Body of pancreas (tissue), 4 donors: Measurements from ENCODE around the gene SLC35E1. TPM values are rescaled to one million over a fixed set of nuclear protein-coding genes. Genes with fewer than 3 reads are reported as not detected.
A peak's percentile ranks its signal among the peaks of the same experiment; 100 is the strongest.

Experiments used
- ATAC-seq: fragments of 150-250 bp; one replicate; pipeline ENCODE4 v1.9.1; 2016
- DNase-seq, 4 donors: peaks; one replicate each; pipeline ENCODE4 v3.0.0-alpha.2; 2019
- H3K27ac ChIP-seq, 4 donors: fragments of 200-600 bp; sonication (generic); 1 replicate in 3 of 4; 2 replicates in 1 of 4; pipeline versions ENCODE4 v1.5.1 to v1.6.1; 2016 to 2019; ENCODE audit warnings: mild to moderate bottlenecking in 1 of 4, mixed read lengths in 1 of 4, moderate library complexity in 1 of 4
- H3K27me3 ChIP-seq, 2 donors: fragments of 200-600 bp; sonication (generic); one replicate each; pipeline ENCODE4 v1.6.0; 2016; ENCODE audit warnings: mild to moderate bottlenecking in 1 of 2
- H3K36me3 ChIP-seq, 2 donors: fragments of 200-600 bp; sonication (generic); replicated peaks in 1 of 2; 2 replicates each; pipeline ENCODE4 v1.5.1; 2016; ENCODE audit warnings: low read depth in 2 of 2; ENCODE audit not compliant: insufficient read depth in 1 of 2
- H3K4me1 ChIP-seq: fragments of 200-600 bp; sonication (generic); one replicate; pipeline ENCODE4 v1.6.0; 2016
- H3K4me3 ChIP-seq, 2 donors: fragments of 200-600 bp; sonication (generic); 1 replicate in 1 of 2; 2 replicates in 1 of 2; pipeline ENCODE4 v1.5.1; 2016 to 2019
- H3K9me3 ChIP-seq, 3 donors: fragments of 200-600 bp; sonication (generic); 1 replicate in 2 of 3; 2 replicates in 1 of 3; pipeline ENCODE4 v1.5.1; 2016
- POLR2A ChIP-seq, 3 donors: fragments of 450-650 bp; IDR thresholded peaks; one replicate each; pipeline ENCODE4 v1.6.1; 2016; ENCODE audit warnings: antibody characterized with exemption in 3 of 3, mild to moderate bottlenecking in 2 of 3
- WGBS, 2 donors: methylation state at CpG; one replicate each; pipeline ENCODE4 v1.1.5; 2017; 5-methylcytosine and 5-hydroxymethylcytosine counted together
- intact Hi-C: fragments of 100-400 bp; cut with DNase I; formaldehyde crosslinking; loops from one replicate; pipeline ENCODE4 v1.15.1; 2023
- total RNA-seq, 2 donors: library from RNA; depleted of rRNA; stranded (reverse); fragments of >200 nt; gene quantifications; one replicate each; pipeline ENCODE4 v1.1.0, GENCODE V29; 2016
- TF ChIP-seq, protein P1 (sequence below), 7 experiments: fragments of 450-650 bp in 4 of 7; fragments of 200-600 bp in 3 of 7; sonication (generic) in 3 of 7; IDR thresholded peaks; one replicate each; pipeline ENCODE4 v1.5.1; 2016 to 2019; ENCODE audit warnings: antibody characterized with exemption in 7 of 7

SLC35E1 gene
- total RNA-seq, 2 donors from 2014 or later, result 27.0 to 66.3 TPM

GRCh38 chr19:16601378-16602052 is 29.3 kb upstream of the SLC35E1 start:
- Histone ChIP-seq H3K4me1 (peaks cover 57% of the 10 kb centered on the region), H3K27ac (no peak overlapping the region), H3K27me3 (no peaks in the 10 kb centered on the region), H3K36me3 (no peaks in the 10 kb centered on the region), H3K4me3 (no peak overlapping the region), H3K9me3 (no peaks in the 10 kb centered on the region)
- intact Hi-C loops, result no loop called here
- WGBS, 2 donors, result 77 to 81% methylated on average over 18 to 19 of the region's 20 CpGs
- TF ChIP-seq POLR2A (IDR thresholded peaks at IDR 0.05), result no peak
- TF ChIP-seq, protein P1, sequence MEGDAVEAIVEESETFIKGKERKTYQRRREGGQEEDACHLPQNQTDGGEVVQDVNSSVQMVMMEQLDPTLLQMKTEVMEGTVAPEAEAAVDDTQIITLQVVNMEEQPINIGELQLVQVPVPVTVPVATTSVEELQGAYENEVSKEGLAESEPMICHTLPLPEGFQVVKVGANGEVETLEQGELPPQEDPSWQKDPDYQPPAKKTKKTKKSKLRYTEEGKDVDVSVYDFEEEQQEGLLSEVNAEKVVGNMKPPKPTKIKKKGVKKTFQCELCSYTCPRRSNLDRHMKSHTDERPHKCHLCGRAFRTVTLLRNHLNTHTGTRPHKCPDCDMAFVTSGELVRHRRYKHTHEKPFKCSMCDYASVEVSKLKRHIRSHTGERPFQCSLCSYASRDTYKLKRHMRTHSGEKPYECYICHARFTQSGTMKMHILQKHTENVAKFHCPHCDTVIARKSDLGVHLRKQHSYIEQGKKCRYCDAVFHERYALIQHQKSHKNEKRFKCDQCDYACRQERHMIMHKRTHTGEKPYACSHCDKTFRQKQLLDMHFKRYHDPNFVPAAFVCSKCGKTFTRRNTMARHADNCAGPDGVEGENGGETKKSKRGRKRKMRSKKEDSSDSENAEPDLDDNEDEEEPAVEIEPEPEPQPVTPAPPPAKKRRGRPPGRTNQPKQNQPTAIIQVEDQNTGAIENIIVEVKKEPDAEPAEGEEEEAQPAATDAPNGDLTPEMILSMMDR (IDR thresholded peaks at IDR 0.05), result no peak
- DNase-seq (peak in 1 of 4 donors; percentile 29), ATAC-seq (no peak)

DNA sequence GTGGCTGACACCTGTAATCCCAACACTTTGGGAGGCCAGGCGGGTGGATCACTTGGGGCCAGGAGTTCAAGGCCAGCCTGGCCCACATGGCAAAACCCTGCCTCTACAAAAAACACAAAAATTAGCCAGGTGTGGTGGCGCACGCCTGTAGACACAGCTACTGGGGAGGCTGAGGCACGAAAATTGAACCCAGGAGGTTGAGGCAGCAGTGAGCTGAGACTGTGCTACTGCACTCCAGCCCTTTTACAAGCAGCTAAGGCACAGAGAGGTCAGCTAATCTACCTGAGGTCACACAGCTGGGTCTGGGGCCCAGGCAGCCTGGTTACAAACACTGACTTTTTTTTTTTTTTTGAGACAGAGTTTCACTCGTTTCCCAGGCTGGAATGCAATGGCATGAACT is 28.6 kb upstream of the SLC35E1 start:
- DNase-seq, result no peak
- Histone ChIP-seq H3K36me3 (no peaks in the 10 kb centered on the region), H3K4me1 (peaks cover 53% of the 10 kb centered on the region), H3K4me3 (no peak overlapping the region), H3K9me3 (no peaks in the 10 kb centered on the region), H3K27ac (no peak overlapping the region), H3K27me3 (no peaks in the 10 kb centered on the region)
- WGBS, 2 donors, result 84 to 90% methylated on average over 4 to 5 of the region's 5 CpGs
- intact Hi-C loops, result no loop called here
- TF ChIP-seq, protein P1 (IDR thresholded peaks at IDR 0.05), result no peak
- no peak for TF ChIP-seq POLR2A (IDR thresholded peaks at IDR 0.05)
- ATAC-seq, result no peak

DNA sequence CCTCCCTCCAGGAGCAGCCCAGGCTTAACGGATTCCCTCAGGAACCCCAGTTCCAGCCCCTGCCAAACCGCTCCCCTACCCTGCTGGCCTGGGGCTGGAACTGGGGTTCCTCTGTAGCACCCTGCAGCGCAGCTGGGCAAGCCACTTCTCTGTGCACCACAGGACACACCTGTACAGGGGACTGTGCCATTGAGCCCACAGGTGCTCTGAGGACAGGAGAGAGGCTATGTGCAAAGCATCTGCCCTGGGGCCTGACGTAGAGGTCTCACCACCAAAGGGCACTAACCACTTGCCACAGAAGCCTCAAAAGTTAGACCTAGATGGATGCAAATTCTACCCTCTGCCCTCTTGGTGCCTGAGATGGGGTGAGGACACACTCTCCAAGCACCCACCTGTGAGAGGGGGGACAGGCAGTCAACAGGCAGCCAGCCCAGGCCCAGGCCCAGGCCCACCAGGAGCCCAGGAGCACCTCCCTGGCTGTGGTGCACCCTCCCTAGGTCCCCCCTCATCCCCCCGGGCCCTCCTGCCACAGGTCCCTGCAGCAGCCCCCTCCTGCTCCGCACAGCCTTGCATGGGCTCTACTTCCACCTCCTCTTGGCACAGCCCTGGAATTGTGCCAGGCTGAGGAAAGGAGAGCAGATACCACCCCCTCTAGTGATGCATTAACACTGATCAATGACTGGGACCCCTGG is 27.6 kb upstream of the SLC35E1 start:
- no peak overlapping the region for H3K4me3 ChIP-seq
- H3K9me3 ChIP-seq, result no peaks in the 10 kb centered on the region
- H3K27ac ChIP-seq, result no peak overlapping the region
- intact Hi-C loops, result no loop called here
- H3K27me3 ChIP-seq, result no peaks in the 10 kb centered on the region
- WGBS, 2 donors, result 88 to 90% methylated on average over 2 to 5 of the region's 6 CpGs
- DNase-seq (no peak), ATAC-seq (no peak)
- H3K36me3 ChIP-seq, result no peaks in the 10 kb centered on the region
- peaks cover 45% of the 10 kb centered on the region for H3K4me1 ChIP-seq
- TF ChIP-seq, protein P1 (IDR thresholded peaks at IDR 0.05), result no peak
- TF ChIP-seq POLR2A (IDR thresholded peaks at IDR 0.05), result no peak

GRCh38 chr19:16598848-16599247 is 26.6 kb upstream of the SLC35E1 start:
- DNase-seq (no peak), ATAC-seq (no peak)
- H3K27me3 ChIP-seq, result no peaks in the 10 kb centered on the region
- intact Hi-C loops, result no loop called here
- H3K9me3 ChIP-seq, result no peaks in the 10 kb centered on the region
- H3K27ac ChIP-seq, result no peak overlapping the region
- H3K4me3 ChIP-seq, result no peak overlapping the region
- peaks cover 45% of the 10 kb centered on the region for H3K4me1 ChIP-seq
- TF ChIP-seq, protein P1 (IDR thresholded peaks at IDR 0.05), result no peak
- no peak for TF ChIP-seq POLR2A (IDR thresholded peaks at IDR 0.05)
- H3K36me3 ChIP-seq, result no peaks in the 10 kb centered on the region
- 68 to 76% methylated on average over 4 of the region's 4 CpGs for WGBS, 2 donors
